ENCODE measurements around the gene DAPK1.

DAPK1 gene

GRCh38 chr9:87513161-87513560, 15.5 kb downstream of the DAPK1 start:
- no peak for TF ChIP-seq ZFX (IDR thresholded peaks at IDR 0.05; ENCODE audit: borderline replicate concordance)
- TF ChIP-seq, protein P1, sequence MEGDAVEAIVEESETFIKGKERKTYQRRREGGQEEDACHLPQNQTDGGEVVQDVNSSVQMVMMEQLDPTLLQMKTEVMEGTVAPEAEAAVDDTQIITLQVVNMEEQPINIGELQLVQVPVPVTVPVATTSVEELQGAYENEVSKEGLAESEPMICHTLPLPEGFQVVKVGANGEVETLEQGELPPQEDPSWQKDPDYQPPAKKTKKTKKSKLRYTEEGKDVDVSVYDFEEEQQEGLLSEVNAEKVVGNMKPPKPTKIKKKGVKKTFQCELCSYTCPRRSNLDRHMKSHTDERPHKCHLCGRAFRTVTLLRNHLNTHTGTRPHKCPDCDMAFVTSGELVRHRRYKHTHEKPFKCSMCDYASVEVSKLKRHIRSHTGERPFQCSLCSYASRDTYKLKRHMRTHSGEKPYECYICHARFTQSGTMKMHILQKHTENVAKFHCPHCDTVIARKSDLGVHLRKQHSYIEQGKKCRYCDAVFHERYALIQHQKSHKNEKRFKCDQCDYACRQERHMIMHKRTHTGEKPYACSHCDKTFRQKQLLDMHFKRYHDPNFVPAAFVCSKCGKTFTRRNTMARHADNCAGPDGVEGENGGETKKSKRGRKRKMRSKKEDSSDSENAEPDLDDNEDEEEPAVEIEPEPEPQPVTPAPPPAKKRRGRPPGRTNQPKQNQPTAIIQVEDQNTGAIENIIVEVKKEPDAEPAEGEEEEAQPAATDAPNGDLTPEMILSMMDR (IDR thresholded peaks at IDR 0.05) = no peak
- H3K27ac ChIP-seq = no peak overlapping the region

DNA sequence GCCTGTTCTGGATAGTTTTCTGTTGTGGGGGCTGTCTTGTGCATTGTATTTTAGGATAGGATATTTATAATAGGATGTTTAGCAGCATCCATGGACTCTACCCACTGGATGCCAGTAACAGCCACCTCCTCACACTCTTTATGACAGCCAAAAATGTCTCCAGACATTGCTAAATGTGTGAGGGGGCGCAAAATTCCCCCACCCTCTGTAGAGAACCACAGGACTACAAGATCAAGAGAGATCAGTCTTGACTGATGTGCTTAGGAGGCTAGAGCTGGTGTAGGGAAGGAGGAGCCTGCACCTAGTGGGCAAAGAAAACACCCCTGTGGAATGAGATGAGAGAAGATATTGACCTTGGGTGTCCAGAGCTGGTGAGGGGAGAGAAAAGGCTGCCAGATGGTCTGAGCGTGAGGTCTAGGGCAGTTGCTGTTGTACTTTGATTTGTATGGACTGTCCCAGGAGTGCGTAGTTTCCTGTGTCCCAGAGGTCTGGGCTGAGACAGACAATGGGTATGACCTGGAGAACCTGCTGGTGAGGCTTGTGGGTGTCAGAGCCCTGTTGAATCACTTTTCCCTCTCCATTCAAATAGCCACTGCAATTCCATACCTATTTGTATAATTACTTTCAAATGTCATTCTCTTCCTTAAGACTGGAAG, 16.3 kb downstream of the DAPK1 start:
- TF ChIP-seq, protein P1 (IDR thresholded peaks at IDR 0.05) = no peak
- H3K27ac ChIP-seq = no peak overlapping the region

GRCh38 chr9:87515006-87515405, 17.3 kb downstream of the DAPK1 start:
- TF ChIP-seq, protein P1 (IDR thresholded peaks at IDR 0.05) = no peak
- H3K27ac ChIP-seq = no peak overlapping the region

GRCh38 chr9:87515588-87516221, 18.0 kb downstream of the DAPK1 start:
- no peak overlapping the region for H3K27ac ChIP-seq
- TF ChIP-seq ZFX (IDR thresholded peaks at IDR 0.05; ENCODE audit: borderline replicate concordance) = no peak
- TF ChIP-seq, protein P1 (IDR thresholded peaks at IDR 0.05) = no peak

DNA sequence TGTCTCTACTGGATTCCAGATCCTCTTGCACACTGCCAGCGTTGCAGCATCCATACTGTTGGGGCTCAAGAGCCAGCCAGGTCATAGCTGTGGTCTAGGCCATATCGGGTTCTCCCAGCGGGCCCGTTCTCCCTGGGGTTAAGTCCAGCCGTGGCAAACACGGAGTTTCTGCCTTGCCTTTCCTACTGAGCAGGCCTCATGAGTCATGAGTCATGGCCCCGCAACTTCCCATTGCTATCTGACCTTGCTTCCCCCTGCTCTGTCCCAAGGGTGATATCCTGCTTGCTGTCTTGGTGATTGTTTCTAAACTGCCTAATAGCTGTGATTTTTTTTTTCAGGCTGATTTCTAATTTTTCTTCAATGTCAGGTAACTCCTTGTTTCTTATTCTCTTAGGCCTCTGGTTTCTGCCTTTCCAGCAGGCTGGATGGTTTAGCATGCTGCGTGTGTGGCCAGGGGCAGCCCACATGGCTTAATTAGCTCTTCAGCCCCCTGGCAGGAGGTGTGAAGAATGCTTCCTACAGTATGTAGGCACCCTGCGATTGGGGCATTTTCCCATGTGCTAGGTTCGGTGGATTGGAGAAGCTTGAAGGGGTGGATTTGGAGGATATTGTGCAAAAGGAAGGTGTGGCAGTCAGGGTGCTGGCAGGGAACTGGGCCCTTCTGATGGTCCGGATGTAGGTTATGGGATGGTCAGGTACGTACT, 18.7 kb downstream of the DAPK1 start:
- no peak overlapping the region for H3K27ac ChIP-seq

GRCh38 chr9:87516926-87517290, 19.2 kb downstream of the DAPK1 start:
- TF ChIP-seq, protein P1 (IDR thresholded peaks at IDR 0.05) = no peak
- no peak for TF ChIP-seq ZFX (IDR thresholded peaks at IDR 0.05; ENCODE audit: borderline replicate concordance)
- no peak overlapping the region for H3K27ac ChIP-seq

More for the DNA sequence above, 18.7 kb downstream of the DAPK1 start:
- TF ChIP-seq, protein P1 (IDR thresholded peaks at IDR 0.05) = no peak
- TF ChIP-seq ZFX (IDR thresholded peaks at IDR 0.05; ENCODE audit: borderline replicate concordance) = no peak

GRCh38 chr9:87517732-87518131, 20.1 kb downstream of the DAPK1 start:
- TF ChIP-seq ZFX (IDR thresholded peaks at IDR 0.05; ENCODE audit: borderline replicate concordance) = no peak
- TF ChIP-seq, protein P1 (IDR thresholded peaks at IDR 0.05) = no peak
- H3K27ac ChIP-seq = no peak overlapping the region

All from 22Rv1 (cell line).